ENCODE data around the gene MUSTN1.

MUSTN1 gene

DNA sequence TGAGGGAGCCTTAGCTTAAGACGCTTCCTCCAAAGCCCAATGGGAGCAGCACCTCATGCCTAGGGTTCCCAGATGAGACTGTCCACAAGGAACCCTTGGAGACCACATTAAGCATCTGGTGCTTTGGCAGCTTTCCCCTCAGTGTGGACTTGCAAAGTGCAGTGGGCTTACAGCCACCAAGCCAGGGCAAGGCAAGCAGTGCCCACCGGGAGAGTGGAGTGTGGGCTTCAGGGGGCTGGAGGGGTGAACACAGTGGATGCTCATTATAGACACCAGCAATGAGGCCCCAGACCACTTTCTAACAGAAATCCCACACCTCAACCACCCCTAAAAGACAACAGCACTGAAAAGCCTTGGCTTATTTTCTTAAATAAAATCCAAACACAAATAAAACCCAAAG lies 9.1 kb upstream of the MUSTN1 start:
- no peak overlapping the region for H3K4me3 ChIP-seq (ENCODE audit: control insufficient read depth, low read depth, low read length)
- TF ChIP-seq CTCF (conservative IDR thresholded peaks at IDR 0.05; ENCODE audit: control insufficient read depth, insufficient read depth, low read depth, low read length): no peak
- DNase-seq (ENCODE audit: low read depth): no peak

GRCh38 chr3:52843108-52843865 lies 8.5 kb upstream of the MUSTN1 start:
- no peak for TF ChIP-seq CTCF (conservative IDR thresholded peaks at IDR 0.05; ENCODE audit: control insufficient read depth, insufficient read depth, low read depth, low read length)
- H3K4me3 ChIP-seq (ENCODE audit: control insufficient read depth, low read depth, low read length): no peak overlapping the region
- no peak for DNase-seq (ENCODE audit: low read depth)

GRCh38 chr3:52842424-52842823 lies 7.6 kb upstream of the MUSTN1 start:
- H3K4me3 ChIP-seq (ENCODE audit: control insufficient read depth, low read depth, low read length): no peak overlapping the region
- DNase-seq (ENCODE audit: low read depth): no peak
- no peak for TF ChIP-seq CTCF (conservative IDR thresholded peaks at IDR 0.05; ENCODE audit: control insufficient read depth, insufficient read depth, low read depth, low read length)

- DNase-seq (ENCODE audit: low read depth): no peak
- H3K4me3 ChIP-seq (ENCODE audit: control insufficient read depth, low read depth, low read length): no peak overlapping the region
- no peak for TF ChIP-seq CTCF (conservative IDR thresholded peaks at IDR 0.05; ENCODE audit: control insufficient read depth, insufficient read depth, low read depth, low read length)
These were observed 7.1 kb upstream of the MUSTN1 start for GRCh38 chr3:52841981-52842340.

GRCh38 chr3:52841211-52841980 lies 6.6 kb upstream of the MUSTN1 start:
- H3K4me3 ChIP-seq (ENCODE audit: control insufficient read depth, low read depth, low read length): no peak overlapping the region
- DNase-seq (ENCODE audit: low read depth): no peak
- TF ChIP-seq CTCF (conservative IDR thresholded peaks at IDR 0.05; ENCODE audit: control insufficient read depth, insufficient read depth, low read depth, low read length): no peak

- DNase-seq (ENCODE audit: low read depth): no peak
- TF ChIP-seq CTCF (conservative IDR thresholded peaks at IDR 0.05; ENCODE audit: control insufficient read depth, insufficient read depth, low read depth, low read length): no peak
- no peak overlapping the region for H3K4me3 ChIP-seq (ENCODE audit: control insufficient read depth, low read depth, low read length)
These were observed 5.2 kb upstream of the MUSTN1 start for GRCh38 chr3:52839892-52840545.

All from fibroblast of mammary gland (primary cell).